ENCODE results near the gene SIAH3.

SIAH3 gene

GRCh38 chr13:45773944-45774343 is 77.6 kb downstream of the SIAH3 start:
- TF ChIP-seq FOXP2 (optimal IDR thresholded peaks at IDR 0.05; ENCODE audit: borderline replicate concordance, extremely low read depth, extremely low read length, insufficient read depth) = no peak
- TF ChIP-seq REST (IDR thresholded peaks at IDR 0.05; ENCODE audit: insufficient read depth in 1 of 2, low read depth in 2 of 2, low read length in 2 of 2) = no peak
- TF ChIP-seq SIN3A (IDR thresholded peaks at IDR 0.05; ENCODE audit: borderline replicate concordance, insufficient read depth, low read length) = no peak
- no peak for TF ChIP-seq POLR2AphosphoS5 (IDR thresholded peaks at IDR 0.05; ENCODE audit: low read depth, low read length)
- no peak for TF ChIP-seq TAF1 (IDR thresholded peaks at IDR 0.05; ENCODE audit: borderline replicate concordance, insufficient read depth, low read length)

- TF ChIP-seq FOXP2 (optimal IDR thresholded peaks at IDR 0.05; ENCODE audit: borderline replicate concordance, extremely low read depth, extremely low read length, insufficient read depth) (no peak), POLR2AphosphoS5 (IDR thresholded peaks at IDR 0.05; ENCODE audit: low read depth, low read length) (no peak), REST (IDR thresholded peaks at IDR 0.05; ENCODE audit: insufficient read depth in 1 of 2, low read depth in 2 of 2, low read length in 2 of 2) (no peak), SIN3A (IDR thresholded peaks at IDR 0.05; ENCODE audit: borderline replicate concordance, insufficient read depth, low read length) (no peak), TAF1 (IDR thresholded peaks at IDR 0.05; ENCODE audit: borderline replicate concordance, insufficient read depth, low read length) (no peak)
Measured at GRCh38 chr13:45773236-45773635, 78.3 kb downstream of the SIAH3 start.

- TF ChIP-seq POLR2AphosphoS5 (IDR thresholded peaks at IDR 0.05; ENCODE audit: low read depth, low read length) (no peak), TAF1 (IDR thresholded peaks at IDR 0.05; ENCODE audit: borderline replicate concordance, insufficient read depth, low read length) (no peak)
Measured at GRCh38 chr13:45770886-45771285, 80.7 kb downstream of the SIAH3 start.

GRCh38 chr13:45768656-45769479 is 82.7 kb downstream of the SIAH3 start:
- TF ChIP-seq REST (IDR thresholded peaks at IDR 0.05; ENCODE audit: insufficient read depth in 1 of 2, low read depth in 2 of 2, low read length in 2 of 2) (no peak), SIN3A (IDR thresholded peaks at IDR 0.05; ENCODE audit: borderline replicate concordance, insufficient read depth, low read length) (no peak), POLR2AphosphoS5 (IDR thresholded peaks at IDR 0.05; ENCODE audit: low read depth, low read length) (no peak), FOXP2 (optimal IDR thresholded peaks at IDR 0.05; ENCODE audit: borderline replicate concordance, extremely low read depth, extremely low read length, insufficient read depth) (no peak), TAF1 (IDR thresholded peaks at IDR 0.05; ENCODE audit: borderline replicate concordance, insufficient read depth, low read length) (no peak)

- no peak for TF ChIP-seq POLR2AphosphoS5 (IDR thresholded peaks at IDR 0.05; ENCODE audit: low read depth, low read length)
- TF ChIP-seq FOXP2 (optimal IDR thresholded peaks at IDR 0.05; ENCODE audit: borderline replicate concordance, extremely low read depth, extremely low read length, insufficient read depth) = no peak
- no peak for TF ChIP-seq TAF1 (IDR thresholded peaks at IDR 0.05; ENCODE audit: borderline replicate concordance, insufficient read depth, low read length)
Measured at GRCh38 chr13:45765464-45765863, 86.1 kb downstream of the SIAH3 start.

- TF ChIP-seq REST (IDR thresholded peaks at IDR 0.05; ENCODE audit: insufficient read depth in 1 of 2, low read depth in 2 of 2, low read length in 2 of 2) = no peak
- TF ChIP-seq POLR2AphosphoS5 (IDR thresholded peaks at IDR 0.05; ENCODE audit: low read depth, low read length) = no peak
- no peak for TF ChIP-seq FOXP2 (optimal IDR thresholded peaks at IDR 0.05; ENCODE audit: borderline replicate concordance, extremely low read depth, extremely low read length, insufficient read depth)
- TF ChIP-seq SIN3A (IDR thresholded peaks at IDR 0.05; ENCODE audit: borderline replicate concordance, insufficient read depth, low read length) = no peak
- no peak for TF ChIP-seq TAF1 (IDR thresholded peaks at IDR 0.05; ENCODE audit: borderline replicate concordance, insufficient read depth, low read length)
Measured at GRCh38 chr13:45763419-45763818, 88.1 kb downstream of the SIAH3 start.
